ENCODE results near the gene RASGRF2. TPM values are rescaled to one million over a fixed set of nuclear protein-coding genes. Genes with fewer than 3 reads are reported as not detected.

RASGRF2 gene
- total and polyA plus RNA-seq, 2 of the 13 experiments (the other 11 are each of a cell fraction or from before 2014, with no cell fraction given) = 23.6 to 29.0 TPM

DNA sequence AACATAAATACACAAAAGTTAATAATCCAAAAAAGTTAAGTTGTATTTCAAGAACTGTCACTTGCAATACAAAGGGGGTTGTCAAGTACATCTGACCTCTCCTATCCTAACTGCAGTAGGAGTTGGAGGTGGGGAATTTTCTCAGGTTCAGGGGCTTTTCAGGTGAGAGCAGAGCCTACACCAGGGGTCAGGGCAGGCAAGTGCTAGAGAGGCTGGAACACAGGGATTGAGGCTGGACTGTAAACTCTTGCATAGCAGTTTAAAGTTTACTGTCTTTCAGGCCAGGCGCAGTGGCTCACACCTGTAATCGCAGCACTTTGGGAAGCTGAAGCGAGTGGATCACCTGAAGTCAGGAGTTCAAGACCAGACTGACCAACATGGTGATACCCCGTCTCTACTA is 25.4 kb upstream of the RASGRF2 start (continued):
- TF ChIP-seq, protein P1, sequence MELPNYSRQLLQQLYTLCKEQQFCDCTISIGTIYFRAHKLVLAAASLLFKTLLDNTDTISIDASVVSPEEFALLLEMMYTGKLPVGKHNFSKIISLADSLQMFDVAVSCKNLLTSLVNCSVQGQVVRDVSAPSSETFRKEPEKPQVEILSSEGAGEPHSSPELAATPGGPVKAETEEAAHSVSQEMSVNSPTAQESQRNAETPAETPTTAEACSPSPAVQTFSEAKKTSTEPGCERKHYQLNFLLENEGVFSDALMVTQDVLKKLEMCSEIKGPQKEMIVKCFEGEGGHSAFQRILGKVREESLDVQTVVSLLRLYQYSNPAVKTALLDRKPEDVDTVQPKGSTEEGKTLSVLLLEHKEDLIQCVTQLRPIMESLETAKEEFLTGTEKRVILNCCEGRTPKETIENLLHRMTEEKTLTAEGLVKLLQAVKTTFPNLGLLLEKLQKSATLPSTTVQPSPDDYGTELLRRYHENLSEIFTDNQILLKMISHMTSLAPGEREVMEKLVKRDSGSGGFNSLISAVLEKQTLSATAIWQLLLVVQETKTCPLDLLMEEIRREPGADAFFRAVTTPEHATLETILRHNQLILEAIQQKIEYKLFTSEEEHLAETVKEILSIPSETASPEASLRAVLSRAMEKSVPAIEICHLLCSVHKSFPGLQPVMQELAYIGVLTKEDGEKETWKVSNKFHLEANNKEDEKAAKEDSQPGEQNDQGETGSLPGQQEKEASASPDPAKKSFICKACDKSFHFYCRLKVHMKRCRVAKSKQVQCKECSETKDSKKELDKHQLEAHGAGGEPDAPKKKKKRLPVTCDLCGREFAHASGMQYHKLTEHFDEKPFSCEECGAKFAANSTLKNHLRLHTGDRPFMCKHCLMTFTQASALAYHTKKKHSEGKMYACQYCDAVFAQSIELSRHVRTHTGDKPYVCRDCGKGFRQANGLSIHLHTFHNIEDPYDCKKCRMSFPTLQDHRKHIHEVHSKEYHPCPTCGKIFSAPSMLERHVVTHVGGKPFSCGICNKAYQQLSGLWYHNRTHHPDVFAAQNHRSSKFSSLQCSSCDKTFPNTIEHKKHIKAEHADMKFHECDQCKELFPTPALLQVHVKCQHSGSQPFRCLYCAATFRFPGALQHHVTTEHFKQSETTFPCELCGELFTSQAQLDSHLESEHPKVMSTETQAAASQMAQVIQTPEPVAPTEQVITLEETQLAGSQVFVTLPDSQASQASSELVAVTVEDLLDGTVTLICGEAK (IDR thresholded peaks at IDR 0.05) = no peak
- TF ChIP-seq, protein P1 (CRISPR knock-in tag; IDR thresholded peaks at IDR 0.05) = no peak
- TF ChIP-seq MLLT10 (CRISPR knock-in tag; IDR thresholded peaks at IDR 0.05) (no peak), ZNF207 (IDR thresholded peaks at IDR 0.05; ENCODE audit: borderline replicate concordance) (no peak), SMYD3 (CRISPR knock-in tag; IDR thresholded peaks at IDR 0.05) (no peak), ZNF317 (CRISPR knock-in tag; IDR thresholded peaks at IDR 0.05) (no peak), KLF12 (CRISPR knock-in tag; IDR thresholded peaks at IDR 0.05; ENCODE audit: borderline replicate concordance) (no peak), SMC3 (IDR thresholded peaks at IDR 0.05; ENCODE audit: low read length) (peak; percentile 93), ZFP82 (CRISPR knock-in tag; IDR thresholded peaks at IDR 0.05; ENCODE audit: borderline replicate concordance) (no peak), FOSL1 (CRISPR knock-in tag; IDR thresholded peaks at IDR 0.05; ENCODE audit: borderline replicate concordance) (no peak), SOX6 (IDR thresholded peaks at IDR 0.05) (no peak), SOX6 (CRISPR knock-in tag; IDR thresholded peaks at IDR 0.05) (0 out of 2 replicates have a peak, but pooled peaks have one; percentile 10), SIX1 (CRISPR knock-in tag; IDR thresholded peaks at IDR 0.05; ENCODE audit: borderline replicate concordance) (no peak)
- TF ChIP-seq, protein P2, sequence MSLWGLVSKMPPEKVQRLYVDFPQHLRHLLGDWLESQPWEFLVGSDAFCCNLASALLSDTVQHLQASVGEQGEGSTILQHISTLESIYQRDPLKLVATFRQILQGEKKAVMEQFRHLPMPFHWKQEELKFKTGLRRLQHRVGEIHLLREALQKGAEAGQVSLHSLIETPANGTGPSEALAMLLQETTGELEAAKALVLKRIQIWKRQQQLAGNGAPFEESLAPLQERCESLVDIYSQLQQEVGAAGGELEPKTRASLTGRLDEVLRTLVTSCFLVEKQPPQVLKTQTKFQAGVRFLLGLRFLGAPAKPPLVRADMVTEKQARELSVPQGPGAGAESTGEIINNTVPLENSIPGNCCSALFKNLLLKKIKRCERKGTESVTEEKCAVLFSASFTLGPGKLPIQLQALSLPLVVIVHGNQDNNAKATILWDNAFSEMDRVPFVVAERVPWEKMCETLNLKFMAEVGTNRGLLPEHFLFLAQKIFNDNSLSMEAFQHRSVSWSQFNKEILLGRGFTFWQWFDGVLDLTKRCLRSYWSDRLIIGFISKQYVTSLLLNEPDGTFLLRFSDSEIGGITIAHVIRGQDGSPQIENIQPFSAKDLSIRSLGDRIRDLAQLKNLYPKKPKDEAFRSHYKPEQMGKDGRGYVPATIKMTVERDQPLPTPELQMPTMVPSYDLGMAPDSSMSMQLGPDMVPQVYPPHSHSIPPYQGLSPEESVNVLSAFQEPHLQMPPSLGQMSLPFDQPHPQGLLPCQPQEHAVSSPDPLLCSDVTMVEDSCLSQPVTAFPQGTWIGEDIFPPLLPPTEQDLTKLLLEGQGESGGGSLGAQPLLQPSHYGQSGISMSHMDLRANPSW (CRISPR knock-in tag; IDR thresholded peaks at IDR 0.05; ENCODE audit: borderline replicate concordance) = no peak
- TF ChIP-seq, protein P3, sequence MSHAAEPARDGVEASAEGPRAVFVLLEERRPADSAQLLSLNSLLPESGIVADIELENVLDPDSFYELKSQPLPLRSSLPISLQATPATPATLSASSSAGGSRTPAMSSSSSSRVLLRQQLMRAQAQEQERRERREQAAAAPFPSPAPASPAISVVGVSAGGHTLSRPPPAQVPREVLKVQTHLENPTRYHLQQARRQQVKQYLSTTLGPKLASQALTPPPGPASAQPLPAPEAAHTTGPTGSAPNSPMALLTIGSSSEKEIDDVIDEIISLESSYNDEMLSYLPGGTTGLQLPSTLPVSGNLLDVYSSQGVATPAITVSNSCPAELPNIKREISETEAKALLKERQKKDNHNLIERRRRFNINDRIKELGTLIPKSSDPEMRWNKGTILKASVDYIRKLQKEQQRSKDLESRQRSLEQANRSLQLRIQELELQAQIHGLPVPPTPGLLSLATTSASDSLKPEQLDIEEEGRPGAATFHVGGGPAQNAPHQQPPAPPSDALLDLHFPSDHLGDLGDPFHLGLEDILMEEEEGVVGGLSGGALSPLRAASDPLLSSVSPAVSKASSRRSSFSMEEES (CRISPR knock-in tag; IDR thresholded peaks at IDR 0.05) = no peak
- TF ChIP-seq, protein P4, sequence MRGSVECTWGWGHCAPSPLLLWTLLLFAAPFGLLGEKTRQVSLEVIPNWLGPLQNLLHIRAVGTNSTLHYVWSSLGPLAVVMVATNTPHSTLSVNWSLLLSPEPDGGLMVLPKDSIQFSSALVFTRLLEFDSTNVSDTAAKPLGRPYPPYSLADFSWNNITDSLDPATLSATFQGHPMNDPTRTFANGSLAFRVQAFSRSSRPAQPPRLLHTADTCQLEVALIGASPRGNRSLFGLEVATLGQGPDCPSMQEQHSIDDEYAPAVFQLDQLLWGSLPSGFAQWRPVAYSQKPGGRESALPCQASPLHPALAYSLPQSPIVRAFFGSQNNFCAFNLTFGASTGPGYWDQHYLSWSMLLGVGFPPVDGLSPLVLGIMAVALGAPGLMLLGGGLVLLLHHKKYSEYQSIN (CRISPR knock-in tag; IDR thresholded peaks at IDR 0.05; ENCODE audit: borderline replicate concordance) = no peak

All from HepG2 (cell line).